ENCODE results near the gene LITAFD.
"Not testable (repeated sequence)": the region's sequence is repeated elsewhere in the genome, so short reads cannot be mapped to it uniquely, and the experiment has no call there.

LITAFD gene

GRCh38 chr16:8894736-8895334 lies 12.7 kb downstream of the LITAFD start:
- DNase-seq, result no peak

- no peak for DNase-seq
Observed at GRCh38 chr16:8898660-8899318, 16.6 kb downstream of the LITAFD start.

GRCh38 chr16:8899709-8900317 lies 17.7 kb downstream of the LITAFD start:
- DNase-seq, result no peak

GRCh38 chr16:8900343-8900742 lies 18.2 kb downstream of the LITAFD start:
- no peak for DNase-seq

- no peak for DNase-seq
Observed at GRCh38 chr16:8901320-8901861, 19.2 kb downstream of the LITAFD start.

GRCh38 chr16:8903004-8903403 lies 20.9 kb downstream of the LITAFD start:
- no peak for DNase-seq

- no peak for DNase-seq
Observed at GRCh38 chr16:8904018-8904430, 21.9 kb downstream of the LITAFD start.

- DNase-seq, result peak; percentile 16
Observed at GRCh38 chr16:8905168-8905762, 23.1 kb downstream of the LITAFD start.

GRCh38 chr16:8905795-8906591 lies 23.8 kb downstream of the LITAFD start:
- DNase-seq, result no peak

GRCh38 chr16:8907096-8907495 lies 24.9 kb downstream of the LITAFD start:
- no peak for DNase-seq

- DNase-seq, result no peak
Observed at GRCh38 chr16:8908810-8909468, 26.8 kb downstream of the LITAFD start.

GRCh38 chr16:8910811-8911210 lies 28.7 kb downstream of the LITAFD start:
- DNase-seq, result no peak

GRCh38 chr16:8912793-8913192 lies 30.6 kb downstream of the LITAFD start:
- DNase-seq, result no peak

GRCh38 chr16:8914098-8914497 lies 31.9 kb downstream of the LITAFD start:
- no peak for DNase-seq

GRCh38 chr16:8915722-8916301 lies 33.7 kb downstream of the LITAFD start:
- no peak for DNase-seq

- DNase-seq, result no peak
Observed at GRCh38 chr16:8916541-8917225, 34.5 kb downstream of the LITAFD start.

GRCh38 chr16:8917336-8917735 lies 35.2 kb downstream of the LITAFD start:
- not testable (repeated sequence) for DNase-seq

- DNase-seq, result no peak
Observed at GRCh38 chr16:8919089-8919933, 37.2 kb downstream of the LITAFD start.

- no peak for DNase-seq
Observed at GRCh38 chr16:8919934-8920462, 37.8 kb downstream of the LITAFD start.
